K562 (cell line): ENCODE measurements around the gene TERC. TPM values are rescaled to one million over a fixed set of nuclear protein-coding genes. Genes with fewer than 3 reads are reported as not detected.
A peak's percentile ranks its signal among the peaks of the same experiment; 100 is the strongest.

Experiments
- CREM ChIP-seq: IDR thresholded peaks from 2 replicates; pipeline ENCODE4 v1.6.1; 2014; ENCODE audit warnings: antibody characterized with exemption, low read depth
- HMGXB4 ChIP-seq: sonication (generic); formaldehyde crosslinking; IDR thresholded peaks from 2 replicates; pipeline ENCODE4 v1.8.1; 2023; ENCODE audit warnings: mild to moderate bottlenecking, missing genetic modification reagents
- SMARCC2 ChIP-seq: fragments of 450-650 bp; IDR thresholded peaks from 2 replicates; pipeline ENCODE4 v1.6.1; 2017; ENCODE audit warnings: antibody characterized with exemption, moderate library complexity, mild to moderate bottlenecking, low read depth
- SRSF1 ChIP-seq: fragments of 200-400 bp; formaldehyde crosslinking; IDR thresholded peaks from 2 replicates; pipeline ENCODE4 v1.6.1; 2017; ENCODE audit warnings: mild to moderate bottlenecking, low read depth, low read length, moderate library complexity
- THAP7 ChIP-seq: fragments of 250-450 bp; sonication (Bioruptor Pico); IDR thresholded peaks from 2 replicates; pipeline ENCODE4 v1.5.0; 2021
- ZKSCAN8 ChIP-seq: fragments of 200-800 bp; sonication (Bioruptor generic); IDR thresholded peaks from 2 replicates; pipeline ENCODE4 v1.6.1; 2016; ENCODE audit warnings: missing genetic modification characterization, missing compliant biosample characterization
- ZMIZ1 ChIP-seq, 2 experiments: fragments of 150-350 bp in 1 of 2; IDR thresholded peaks; 2 replicates each; pipeline ENCODE4 v1.6.1; 2012 to 2016; ENCODE audit warnings: low read depth in 2 of 2, low read length in 2 of 2, mild to moderate bottlenecking in 1 of 2, moderate library complexity in 1 of 2
- polyA plus RNA-seq, 8 experiments: library from polyadenylated mRNA; depleted of rRNA in 4 of 8; stranded (reverse) in 5 of 8; unstranded in 3 of 8; fragments of >200 nt; fragmentation: Nextera tagmentation in 2 of 8; fragmentation: Illumina TruSeq in 1 of 8; extraction: Ambion mirVana in 2 of 8; extraction: Trizol in 1 of 8; gene quantifications; 2 replicates each; pipeline versions ENCODE4 v1.2.1 to v1.2.3, GENCODE V29; 2011 to 2014; ENCODE audit warnings: inconsistent platforms in 1 of 8, missing spikeins in 1 of 8
- total RNA-seq, 7 experiments: library from RNA; depleted of rRNA in 6 of 7; stranded (reverse); fragments of >200 nt in 6 of 7; fragmentation: Illumina TruSeq in 2 of 7; extraction: Trizol in 2 of 7; gene quantifications; 2 replicates each; pipeline versions ENCODE4 v1.2.1 to v1.2.3, GENCODE V29; 2011 to 2021; ENCODE audit warnings: low replicate concordance in 1 of 7

Gene TERC
- total and polyA plus RNA-seq, 9 of the 15 experiments (the other 6 are each of a cell fraction or from before 2014, with no cell fraction given): 0.77 to 234 (median 27.9) TPM; not detected in 3

GRCh38 chr3:169764882-169765612 lies at the start of gene TERC (continued):
- no peak for TF ChIP-seq SMARCC2
- no peak for TF ChIP-seq ZKSCAN8 (CRISPR knock-in tag)
- peak in 1 of 2 experiments; percentile 47; a peak in 1 of 4 replicates for TF ChIP-seq ZMIZ1 (IDR thresholded peaks at IDR 0.05; ENCODE audit: low read depth in 2 of 2, low read length in 2 of 2)
- 0 out of 2 replicates have a peak, but pooled peaks have one; percentile 24 for TF ChIP-seq HMGXB4 (CRISPR knock-in tag)
- TF ChIP-seq SRSF1: 0 out of 2 replicates have a peak, but pooled peaks have one; percentile 26
- TF ChIP-seq CREM: peak; percentile 84
- peak; percentile 93 for TF ChIP-seq THAP7 (CRISPR knock-in tag)
- TF ChIP-seq, all 486 proteins: peak for 125
